Stimulated activated naive CD4-positive, alpha-beta T cell (primary cell): ENCODE results near the gene TMED4.
"Not testable (repeated sequence)": the region's sequence is repeated elsewhere in the genome, so short reads cannot be mapped to it uniquely, and the experiment has no call there.

Experiments
- DNase-seq, 6 experiments: peaks; one replicate each; lab custom pipeline; 2025; lab: John Stamatoyannopoulos, UW

The TMED4 gene

GRCh38 chr7:44607141-44608068 lies 25.4 kb upstream of the TMED4 start:
- DNase-seq, result no peak

GRCh38 chr7:44606341-44607140 lies 24.5 kb upstream of the TMED4 start, which contains the start of gene OGDH:
Gene OGDH, plus strand, starts transcription at chr7:44606627. Its CDS starts 17,717 bp downstream, at chr7:44624344.
- peak; percentile 98 to 100 (median 100) for DNase-seq

DNA sequence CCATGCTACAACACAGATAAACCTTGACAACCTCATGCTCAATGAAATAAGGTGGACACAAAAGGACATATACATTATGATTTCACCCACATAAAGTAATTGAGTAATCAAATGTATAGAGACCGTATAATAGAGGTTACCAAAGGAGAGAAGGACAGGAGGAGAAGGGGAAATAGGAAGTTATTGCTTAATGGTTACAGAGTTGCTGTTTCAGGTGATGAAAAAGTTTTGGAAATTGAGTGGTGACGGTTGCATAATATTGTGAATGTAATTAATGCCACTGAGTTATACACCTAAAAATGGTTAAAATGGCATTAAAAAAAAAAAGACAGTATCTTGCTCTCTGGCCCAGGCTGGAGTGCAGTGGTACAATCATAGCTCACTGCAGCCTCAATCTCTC lies 22.9 kb upstream of the TMED4 start:
- no peak for DNase-seq

GRCh38 chr7:44603193-44603592 lies 21.2 kb upstream of the TMED4 start:
- no peak for DNase-seq

DNA sequence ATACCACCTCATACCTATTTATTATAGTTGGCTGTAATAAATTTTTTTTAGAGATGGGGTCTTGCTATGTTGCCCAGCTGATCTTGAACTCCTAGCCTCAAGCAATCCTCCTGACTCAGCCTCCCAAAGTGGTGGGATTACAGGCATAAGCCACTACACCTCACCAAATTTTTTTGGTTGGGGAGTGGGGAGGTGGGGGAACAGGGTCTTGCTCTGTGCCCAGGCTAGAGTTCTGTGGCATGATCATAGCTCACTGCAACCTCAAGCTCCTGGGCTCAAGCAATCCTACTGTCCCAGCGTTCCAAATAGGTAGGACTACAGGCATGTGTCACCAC lies 20.5 kb upstream of the TMED4 start:
- DNase-seq, result no peak

DNA sequence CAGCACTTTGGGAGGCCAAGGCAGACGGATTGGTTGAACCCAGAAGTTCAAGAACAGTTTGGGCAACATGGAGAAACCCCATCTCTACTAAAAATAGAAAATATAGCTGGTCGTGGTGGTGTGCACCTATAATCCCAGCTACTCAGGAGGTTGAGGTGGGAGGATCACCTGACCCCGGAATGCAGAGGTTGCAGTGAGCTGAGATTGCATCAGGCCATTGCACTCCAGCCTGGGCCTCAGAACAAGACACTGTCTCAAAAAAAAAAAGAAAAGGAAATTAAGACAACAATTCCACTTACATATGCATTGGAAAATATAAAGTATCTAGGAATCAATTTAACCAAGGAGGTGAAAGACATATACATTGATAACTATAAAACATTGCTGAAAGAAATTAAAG lies 17.2 kb upstream of the TMED4 start:
- DNase-seq, result no peak

DNA sequence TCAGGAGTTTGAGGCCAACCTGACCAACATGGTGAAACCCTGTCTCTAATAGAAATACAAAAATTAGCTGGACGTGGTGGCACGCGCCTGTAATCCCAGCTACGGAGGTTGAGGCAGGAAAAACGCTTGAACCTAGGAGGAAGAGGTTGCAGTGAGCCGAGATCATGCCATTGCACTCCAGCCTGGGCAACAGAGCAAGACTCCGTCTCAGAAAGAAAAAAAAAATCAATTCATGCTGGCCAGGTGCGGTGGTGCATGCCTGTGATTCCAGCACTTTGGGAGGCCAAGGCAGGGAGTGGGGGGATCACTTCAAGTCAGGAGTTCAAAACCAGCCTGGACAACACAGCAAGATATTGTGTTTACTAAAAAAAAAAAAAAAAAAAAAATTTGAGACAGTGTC lies 15.2 kb upstream of the TMED4 start:
- DNase-seq, result not testable (repeated sequence)

GRCh38 chr7:44595934-44596635 lies 14.1 kb upstream of the TMED4 start:
- DNase-seq, result no peak

- DNase-seq, result no peak
These were observed 8.9 kb upstream of the TMED4 start for GRCh38 chr7:44590910-44591309.

- peak; percentile 8 to 62 (median 31) for DNase-seq
These were observed 6.0 kb upstream of the TMED4 start for GRCh38 chr7:44587843-44588711.

DNA sequence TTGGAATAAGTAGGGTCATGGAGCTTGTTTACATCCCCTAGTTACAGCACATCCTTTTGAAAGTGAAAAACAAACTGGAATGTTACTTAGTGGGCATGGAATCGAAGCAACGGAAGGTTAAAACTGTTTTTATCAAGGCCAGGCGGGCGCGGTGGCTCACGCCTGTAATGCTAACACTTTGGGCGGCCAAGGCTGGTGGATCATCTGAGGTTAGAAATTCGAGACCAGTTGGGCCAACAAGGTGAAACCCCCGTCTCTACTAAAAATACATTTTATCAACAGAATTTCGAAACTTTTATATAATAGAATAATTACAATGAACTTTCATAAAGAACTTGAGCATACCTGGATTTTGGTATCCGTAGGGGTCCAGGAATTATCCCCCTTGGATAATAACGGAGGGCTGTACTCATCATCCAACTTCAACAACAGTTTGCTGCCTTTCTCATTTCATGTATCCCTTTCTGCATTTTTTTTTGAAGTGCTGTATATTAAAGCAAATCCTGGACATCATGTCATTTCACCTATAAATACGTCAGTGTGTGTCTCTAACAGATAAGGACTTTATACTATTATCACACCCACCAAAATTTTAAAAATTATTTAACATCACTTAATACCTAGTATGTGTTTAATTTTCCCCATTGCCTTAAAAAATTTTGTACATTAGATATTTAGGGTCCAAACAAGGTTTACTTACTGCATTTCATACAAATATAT lies 1.3 kb upstream of the TMED4 start:
- no peak for DNase-seq

DNA sequence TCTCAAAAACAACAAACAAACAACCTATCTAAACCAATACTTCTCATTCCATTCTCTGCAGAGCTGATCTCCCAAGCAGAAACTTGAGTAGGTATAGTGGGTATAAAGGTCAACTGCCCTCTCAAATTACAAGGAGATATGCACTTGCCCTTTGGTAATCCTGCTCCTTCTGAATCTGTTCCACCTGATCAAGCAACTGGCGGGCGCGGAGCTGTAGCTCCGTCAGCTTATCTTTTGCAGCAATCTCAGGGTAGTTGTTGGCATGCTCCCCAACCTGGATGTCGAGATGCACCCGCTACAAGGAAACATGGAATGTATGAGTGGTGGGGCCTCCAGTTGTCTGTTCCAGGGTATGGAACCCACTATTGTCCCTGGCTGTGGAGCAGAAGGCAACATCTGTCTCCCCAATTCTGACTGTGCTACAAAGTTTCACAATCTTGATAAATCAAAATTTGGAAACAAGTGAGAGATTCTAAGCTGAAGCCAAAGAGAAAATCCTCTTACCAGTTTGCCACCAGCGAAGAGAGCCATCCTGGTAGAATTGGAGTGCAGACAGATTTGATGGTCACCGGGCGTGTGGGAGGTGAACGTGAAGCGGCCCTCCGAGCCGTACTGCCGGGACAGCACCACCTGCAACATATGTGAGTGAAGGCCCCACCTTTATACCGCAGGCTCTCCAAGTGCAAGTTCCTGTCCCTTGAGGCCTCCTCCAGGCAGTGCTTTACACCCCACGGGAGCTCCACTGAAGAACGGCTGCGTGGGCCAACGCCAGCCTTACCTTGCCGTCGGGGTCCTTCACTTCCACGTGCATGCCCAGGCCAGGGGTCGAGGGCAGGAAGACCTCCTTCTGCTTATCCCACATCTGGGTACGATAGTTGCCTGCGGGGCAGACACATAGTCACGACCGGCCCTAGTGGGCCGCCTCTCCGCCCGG lies 819 bp downstream of the TMED4 start:
- peak; percentile 17 to 72 (median 46) for DNase-seq

DNA sequence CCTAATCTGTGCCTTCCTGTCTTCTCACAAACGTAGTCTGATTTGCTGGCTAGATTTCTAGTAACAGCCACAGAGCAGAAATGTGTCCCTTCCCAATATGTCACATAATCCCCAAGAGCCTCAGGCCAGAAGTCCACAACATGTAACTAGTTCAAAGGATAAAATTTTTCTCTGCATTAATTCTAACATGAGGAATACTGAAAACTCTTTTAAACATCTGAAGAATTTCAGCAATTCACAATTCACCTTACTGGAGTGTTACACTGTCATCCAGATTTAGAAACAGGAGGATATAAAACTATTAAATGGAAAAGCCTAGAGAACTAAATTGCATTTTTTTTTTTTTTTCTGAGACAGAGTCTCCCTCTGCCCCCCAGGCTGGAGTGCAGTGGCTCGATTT lies 5.8 kb downstream of the TMED4 start:
- DNase-seq, result no peak

- no peak for DNase-seq
These were observed 7.0 kb downstream of the TMED4 start for GRCh38 chr7:44575054-44575453.

DNA sequence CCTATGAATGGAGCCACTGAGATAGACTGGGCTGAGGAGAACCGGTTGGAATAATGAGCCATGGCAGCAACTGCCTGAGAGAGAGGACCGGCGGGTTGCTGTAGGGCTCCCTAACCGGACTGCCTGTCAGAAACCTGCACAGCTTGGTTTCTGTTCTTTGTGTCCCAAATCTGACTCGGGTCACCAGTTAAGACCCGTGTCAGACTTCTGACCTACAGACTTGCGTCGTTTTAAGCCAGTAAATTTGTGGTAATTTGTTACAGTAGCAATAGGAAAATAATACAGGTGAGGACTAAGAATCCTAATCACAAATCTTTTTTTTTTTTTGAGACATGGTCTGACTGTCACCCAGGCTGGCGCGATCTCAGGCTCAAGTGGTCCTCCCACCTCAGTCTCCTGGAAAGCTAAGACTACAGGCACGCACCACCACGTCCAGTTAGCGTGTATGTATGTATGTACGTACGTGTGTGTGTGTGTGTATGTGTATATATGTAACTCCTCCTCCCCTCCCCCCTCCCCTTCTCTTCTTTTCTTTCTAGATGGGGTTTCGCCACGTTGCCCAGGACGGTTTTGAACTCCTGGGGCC lies 7.7 kb downstream of the TMED4 start:
- peak in 1 of 6 experiments; percentile 31 for DNase-seq

GRCh38 chr7:44573464-44574286 lies 8.4 kb downstream of the TMED4 start, which contains the start of gene DDX56:
Gene DDX56, minus strand, starts transcription at chr7:44573908. Its CDS starts 13 bp downstream, at chr7:44573895.
- peak; percentile 78 to 92 (median 87) for DNase-seq

- DNase-seq, result no peak
These were observed 9.3 kb downstream of the TMED4 start for GRCh38 chr7:44572771-44573170.

- no peak for DNase-seq
These were observed 12.1 kb downstream of the TMED4 start for GRCh38 chr7:44569959-44570358.
